ENCODE data around the gene CLMN.

DNA sequence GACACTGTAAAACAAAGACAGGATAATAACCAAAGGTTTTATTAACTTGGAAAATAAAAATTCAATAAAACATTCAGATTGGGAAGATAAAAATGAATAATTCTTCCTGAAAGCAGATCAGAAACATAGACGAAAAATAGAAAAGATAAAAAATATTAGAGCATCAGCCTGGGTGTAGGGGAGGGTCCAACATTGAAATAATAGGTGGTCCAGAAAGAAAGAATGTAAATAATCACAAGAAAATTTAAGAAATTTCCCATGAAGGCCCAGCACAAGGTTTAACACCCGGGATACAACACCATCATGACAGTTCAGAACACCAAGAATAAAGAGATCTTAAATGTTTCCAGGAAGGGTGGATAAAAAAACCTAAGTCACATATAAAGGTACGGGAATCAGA is 131.3 kb downstream of the CLMN start:
- TF ChIP-seq SPI1 (IDR thresholded peaks at IDR 0.05; ENCODE audit: low read depth, low read length) (no peak), POLR2A (IDR thresholded peaks at IDR 0.05; ENCODE audit: low read depth, low read length) (no peak), TAF1 (IDR thresholded peaks at IDR 0.05; ENCODE audit: low read depth, low read length) (no peak), POLR2AphosphoS5 (IDR thresholded peaks at IDR 0.05; ENCODE audit: low read depth, low read length) (no peak), POU2F2 (IDR thresholded peaks at IDR 0.05; ENCODE audit: low read depth, low read length) (no peak), PAX5 (IDR thresholded peaks at IDR 0.05; ENCODE audit: insufficient read depth, low read length, severe bottlenecking) (no peak)

Measured in GM12891 (cell line).